Left forelimb (tissue), 1 donor: ENCODE data around the gene TMEM248.
"Not testable (repeated sequence)": the region's sequence is repeated elsewhere in the genome, so short reads cannot be mapped to it uniquely, and the experiment has no call there.

ENCODE experiments used
- DNase-seq: peaks from one replicate; pipeline ENCODE4 v3.0.0-alpha.2; 2018; ENCODE audit warnings: low spot score

Gene TMEM248

GRCh38 chr7:66910789-66911188 lies 10.2 kb upstream of the TMEM248 start:
- no peak for DNase-seq

GRCh38 chr7:66911191-66911590 lies 9.8 kb upstream of the TMEM248 start:
- not testable (repeated sequence) for DNase-seq

- DNase-seq: no peak
Observed at GRCh38 chr7:66912195-66912594, 8.8 kb upstream of the TMEM248 start.

- DNase-seq: no peak
Observed at GRCh38 chr7:66913118-66914037, 7.6 kb upstream of the TMEM248 start.

- not testable (repeated sequence) for DNase-seq
Observed at GRCh38 chr7:66917904-66918303, 3.1 kb upstream of the TMEM248 start.

- no peak for DNase-seq
Observed at GRCh38 chr7:66919304-66919703, 1.7 kb upstream of the TMEM248 start.

- DNase-seq: no peak
Observed at GRCh38 chr7:66919704-66920103, 1.3 kb upstream of the TMEM248 start.

GRCh38 chr7:66920256-66920655 lies 769 bp upstream of the TMEM248 start:
- DNase-seq: no peak

- DNase-seq: peak; percentile 71
Observed at GRCh38 chr7:66921396-66921917, 432 bp downstream of the TMEM248 start.

GRCh38 chr7:66921918-66922486 lies 977 bp downstream of the TMEM248 start:
- DNase-seq: no peak

- no peak for DNase-seq
Observed at GRCh38 chr7:66925255-66925654, 4.2 kb downstream of the TMEM248 start.

- DNase-seq: no peak
Observed at GRCh38 chr7:66927348-66927948, 6.4 kb downstream of the TMEM248 start.

GRCh38 chr7:66928388-66928787 lies 7.4 kb downstream of the TMEM248 start:
- no peak for DNase-seq

GRCh38 chr7:66929165-66929564 lies 8.1 kb downstream of the TMEM248 start:
- no peak for DNase-seq

- DNase-seq: no peak
Observed at GRCh38 chr7:66929935-66930334, 8.9 kb downstream of the TMEM248 start.

GRCh38 chr7:66930341-66930740 lies 9.3 kb downstream of the TMEM248 start:
- no peak for DNase-seq

- DNase-seq: no peak
Observed at GRCh38 chr7:66933469-66933868, 12.4 kb downstream of the TMEM248 start.

GRCh38 chr7:66937940-66938339 lies 16.9 kb downstream of the TMEM248 start:
- DNase-seq: no peak

GRCh38 chr7:66939325-66939724 lies 18.3 kb downstream of the TMEM248 start:
- DNase-seq: no peak

- DNase-seq: no peak
Observed at GRCh38 chr7:66946545-66946944, 25.5 kb downstream of the TMEM248 start.

- DNase-seq: no peak
Observed at GRCh38 chr7:66948480-66949109, 27.6 kb downstream of the TMEM248 start.

GRCh38 chr7:66950311-66950710 lies 29.3 kb downstream of the TMEM248 start:
- no peak for DNase-seq
